AG20443 (cell line): Measurements from ENCODE around the gene TNS1.

Experiments
- DNase-seq: peaks from one replicate; pipeline ENCODE4 v3.0.0; 2012; ENCODE audit warnings: low spot score, mixed read lengths

The TNS1 gene

GRCh38 chr2:217899231-217900009 is 103.4 kb downstream of the TNS1 start:
- peak; percentile 97 for DNase-seq

- no peak for DNase-seq
Observed at GRCh38 chr2:217897816-217898806, 104.7 kb downstream of the TNS1 start.

- DNase-seq, result no peak
Observed at GRCh38 chr2:217897091-217897715, 105.6 kb downstream of the TNS1 start.

GRCh38 chr2:217895070-217895635 is 107.6 kb downstream of the TNS1 start:
- no peak for DNase-seq

- no peak for DNase-seq
Observed at GRCh38 chr2:217893440-217893839, 109.4 kb downstream of the TNS1 start.

DNA sequence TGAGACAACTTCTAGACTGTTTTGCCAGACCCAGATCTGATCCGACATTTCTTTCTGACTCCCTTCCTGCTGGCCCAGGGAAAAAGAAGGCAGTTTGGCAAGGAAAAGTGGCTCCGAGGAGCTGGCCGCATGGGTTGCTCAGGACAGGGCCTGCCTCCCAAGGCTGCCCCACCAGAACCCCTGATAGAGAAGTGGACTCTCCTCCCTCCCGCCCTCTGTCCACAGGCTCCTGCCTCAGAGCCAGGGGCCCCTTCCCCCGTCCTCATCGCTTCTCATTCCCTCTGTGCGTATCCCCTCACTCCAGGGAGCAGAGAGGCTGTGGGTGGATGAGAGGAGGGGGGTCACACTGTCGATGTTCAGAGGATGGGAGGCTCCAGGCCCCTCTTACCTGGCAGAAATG is 110.2 kb downstream of the TNS1 start:
- DNase-seq, result no peak

- DNase-seq, result peak; percentile 89
Observed at GRCh38 chr2:217890445-217890844, 112.3 kb downstream of the TNS1 start.

DNA sequence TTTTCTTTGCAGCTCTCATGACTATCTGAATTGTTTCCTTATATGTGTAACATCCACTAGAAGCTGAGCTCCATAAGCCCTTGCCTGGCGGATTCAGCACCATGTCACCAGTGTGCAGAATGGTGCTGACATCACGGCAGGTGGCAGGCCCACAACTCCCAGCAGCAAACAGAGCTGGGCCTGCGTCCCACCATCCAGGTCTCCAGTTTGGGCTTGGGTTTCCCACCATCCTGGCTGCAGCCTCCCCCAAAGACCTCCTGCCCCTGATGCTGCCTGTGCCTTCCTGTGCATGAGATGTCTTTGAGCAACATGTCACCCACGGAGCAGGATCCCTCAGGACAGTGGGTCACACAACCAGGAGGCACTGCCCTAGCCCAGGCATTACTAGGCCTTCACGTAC is 113.1 kb downstream of the TNS1 start:
- no peak for DNase-seq

GRCh38 chr2:217887841-217888701 is 114.7 kb downstream of the TNS1 start:
- no peak for DNase-seq

- peak; percentile 82 for DNase-seq
Observed at GRCh38 chr2:217886720-217887309, 116.0 kb downstream of the TNS1 start.

- no peak for DNase-seq
Observed at GRCh38 chr2:217886091-217886490, 116.7 kb downstream of the TNS1 start.

- DNase-seq, result no peak
Observed at GRCh38 chr2:217884985-217885384, 117.8 kb downstream of the TNS1 start.

DNA sequence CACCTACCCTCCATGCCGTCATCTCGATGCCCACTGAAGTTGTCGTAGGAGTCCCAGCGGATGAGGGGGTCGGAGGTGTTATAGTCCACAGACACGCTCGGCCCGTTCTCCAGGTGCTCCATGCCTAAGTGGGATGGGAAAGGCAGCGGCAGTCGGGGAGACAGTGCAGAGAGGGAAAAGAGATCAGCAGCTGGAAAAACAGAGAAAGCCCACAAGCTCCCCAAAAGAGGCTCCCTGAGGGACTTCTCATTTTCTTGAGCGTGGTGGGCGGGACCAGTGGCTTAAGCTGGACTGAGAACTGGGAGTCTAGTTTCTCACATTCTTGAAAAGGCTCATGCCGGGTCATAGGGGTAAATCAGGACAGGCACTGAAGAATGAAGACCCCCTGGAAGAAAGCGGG is 121.9 kb downstream of the TNS1 start:
- DNase-seq, result no peak

DNA sequence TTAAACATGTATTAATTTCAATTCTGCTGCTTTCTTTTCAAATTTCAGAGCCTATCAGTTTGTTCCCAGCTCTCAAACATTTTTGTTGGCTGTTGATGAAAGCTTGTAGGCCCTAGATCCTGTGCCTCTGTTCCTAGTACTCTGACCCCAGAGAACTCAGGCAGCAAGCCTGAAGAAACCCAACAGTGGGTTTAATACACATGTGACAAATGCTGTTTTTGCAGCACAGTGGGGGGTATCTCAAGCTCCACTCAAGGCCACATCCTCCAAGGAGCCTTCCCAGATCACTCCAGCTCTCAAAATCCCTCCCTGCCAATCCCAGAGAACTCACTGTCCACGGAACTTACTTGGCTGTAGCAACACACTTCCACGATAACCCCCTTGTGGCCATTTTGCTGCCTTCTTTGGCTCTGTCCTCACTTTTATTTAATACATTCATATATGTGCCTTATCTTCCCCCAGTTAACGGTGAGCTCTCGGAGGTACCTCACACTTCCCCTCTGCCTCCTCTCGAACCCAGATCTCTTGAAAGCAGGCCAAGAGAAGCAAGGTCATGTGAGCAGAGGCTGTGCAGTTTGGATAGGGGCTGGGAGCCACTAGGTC is 122.4 kb downstream of the TNS1 start:
- DNase-seq, result no peak

DNA sequence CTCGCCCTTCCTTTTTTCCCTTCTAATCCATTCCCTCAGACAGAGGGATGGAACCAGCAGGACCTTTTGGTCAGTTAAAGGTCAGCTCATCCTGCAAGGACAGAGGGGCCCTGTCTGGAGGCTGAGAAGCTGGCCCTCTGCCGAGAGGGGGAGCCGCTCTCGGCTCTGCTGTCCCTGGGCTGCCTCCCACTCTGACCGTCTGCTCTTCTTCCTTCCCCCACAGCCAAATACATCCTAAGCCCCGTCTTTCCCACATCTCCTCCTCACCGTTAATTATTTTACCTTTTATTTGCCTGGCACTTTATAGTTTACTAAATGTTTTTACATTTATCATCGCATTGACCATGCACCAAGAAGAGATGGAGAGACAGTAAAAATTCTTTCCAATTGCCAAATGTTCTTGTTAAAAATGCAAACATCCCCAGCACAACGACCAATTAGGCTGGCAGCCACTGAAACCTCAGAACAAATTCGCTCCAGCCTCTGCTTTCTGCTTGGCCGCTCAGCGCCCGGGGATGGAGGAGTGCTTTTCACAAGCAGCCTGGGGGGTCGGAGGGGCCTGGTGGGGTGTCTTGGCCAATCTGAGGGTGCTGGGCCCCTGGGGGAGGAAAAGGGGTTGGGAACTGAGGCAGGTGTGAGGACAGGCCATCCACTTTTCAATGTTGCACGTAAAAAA is 123.7 kb downstream of the TNS1 start:
- no peak for DNase-seq

GRCh38 chr2:217877866-217878265 is 124.9 kb downstream of the TNS1 start:
- no peak for DNase-seq

DNA sequence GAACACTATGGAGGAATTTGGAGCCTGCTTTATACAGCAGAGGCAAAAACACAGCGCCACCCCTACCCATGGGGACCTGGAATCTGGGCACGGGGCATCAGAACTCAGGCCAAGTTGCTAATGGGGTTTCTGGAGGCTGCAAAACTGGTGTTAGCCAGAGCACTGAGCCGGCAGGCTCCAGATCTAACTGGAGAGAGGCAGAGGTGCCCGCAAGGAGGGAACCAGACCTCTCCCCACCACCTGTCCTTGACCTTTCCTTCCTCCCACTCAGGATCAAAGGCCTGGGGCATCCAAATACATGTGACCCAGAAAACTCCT is 126.6 kb downstream of the TNS1 start:
- no peak for DNase-seq

- no peak for DNase-seq
Observed at GRCh38 chr2:217875556-217876252, 127.1 kb downstream of the TNS1 start.

DNA sequence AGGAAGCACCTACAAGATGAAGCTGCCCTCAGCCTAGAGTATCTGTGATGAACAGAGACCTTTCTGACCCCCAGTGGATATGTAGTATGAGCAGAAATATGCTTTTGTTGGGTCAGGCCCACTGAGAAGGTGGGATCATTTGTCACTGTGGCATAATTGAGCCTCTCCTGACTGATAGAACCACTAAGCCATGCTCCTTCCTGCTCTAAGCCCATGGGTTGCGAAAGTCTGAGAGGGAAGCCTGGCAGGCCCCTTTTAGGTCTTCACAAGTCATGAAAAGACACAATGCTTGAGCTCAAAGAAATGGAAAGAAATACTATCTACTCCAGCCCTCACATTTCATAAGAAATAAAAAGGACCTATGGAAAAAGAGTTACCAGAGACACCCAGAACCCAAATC is 127.7 kb downstream of the TNS1 start:
- DNase-seq, result no peak
